ENCODE measurements around the gene TDRD10.

DNA sequence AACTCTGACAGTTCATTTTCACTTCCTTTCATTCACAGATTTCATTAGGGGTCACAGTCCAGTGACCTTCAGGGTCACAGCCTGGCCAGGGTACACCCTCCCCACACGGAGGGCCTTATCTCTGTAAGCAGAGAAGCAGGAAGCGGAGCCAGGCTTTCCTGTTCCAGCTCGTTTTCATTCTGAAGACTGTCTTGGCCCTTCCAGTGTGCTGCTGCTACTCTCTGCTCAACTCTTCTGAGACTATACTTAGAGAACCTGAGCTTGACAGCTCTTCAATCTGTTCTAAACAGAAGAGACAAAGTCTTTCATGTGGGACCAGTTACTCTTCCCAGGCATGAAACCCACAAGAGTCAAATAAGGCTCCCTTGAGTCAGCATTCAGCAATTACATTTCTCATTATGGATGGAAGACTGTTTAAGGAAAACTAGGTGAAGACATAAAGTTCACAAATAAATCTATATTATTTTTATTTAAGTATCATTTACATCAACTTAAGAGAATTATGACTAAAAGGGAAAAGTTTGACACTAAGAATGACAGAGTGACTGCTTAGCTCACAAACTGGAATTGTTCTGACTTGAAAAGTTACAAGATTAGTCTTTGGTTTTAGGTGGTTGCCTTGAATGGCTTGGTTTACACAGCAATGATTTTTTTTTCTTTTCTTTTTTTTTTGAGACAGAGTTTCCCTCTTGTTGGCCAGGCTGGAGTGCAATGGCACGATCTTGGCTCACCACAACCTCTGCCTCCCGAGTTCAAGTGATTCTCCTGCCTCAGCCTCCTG, 4.8 kb upstream of the TDRD10 start:
- TF ChIP-seq, protein P1, sequence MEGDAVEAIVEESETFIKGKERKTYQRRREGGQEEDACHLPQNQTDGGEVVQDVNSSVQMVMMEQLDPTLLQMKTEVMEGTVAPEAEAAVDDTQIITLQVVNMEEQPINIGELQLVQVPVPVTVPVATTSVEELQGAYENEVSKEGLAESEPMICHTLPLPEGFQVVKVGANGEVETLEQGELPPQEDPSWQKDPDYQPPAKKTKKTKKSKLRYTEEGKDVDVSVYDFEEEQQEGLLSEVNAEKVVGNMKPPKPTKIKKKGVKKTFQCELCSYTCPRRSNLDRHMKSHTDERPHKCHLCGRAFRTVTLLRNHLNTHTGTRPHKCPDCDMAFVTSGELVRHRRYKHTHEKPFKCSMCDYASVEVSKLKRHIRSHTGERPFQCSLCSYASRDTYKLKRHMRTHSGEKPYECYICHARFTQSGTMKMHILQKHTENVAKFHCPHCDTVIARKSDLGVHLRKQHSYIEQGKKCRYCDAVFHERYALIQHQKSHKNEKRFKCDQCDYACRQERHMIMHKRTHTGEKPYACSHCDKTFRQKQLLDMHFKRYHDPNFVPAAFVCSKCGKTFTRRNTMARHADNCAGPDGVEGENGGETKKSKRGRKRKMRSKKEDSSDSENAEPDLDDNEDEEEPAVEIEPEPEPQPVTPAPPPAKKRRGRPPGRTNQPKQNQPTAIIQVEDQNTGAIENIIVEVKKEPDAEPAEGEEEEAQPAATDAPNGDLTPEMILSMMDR (IDR thresholded peaks at IDR 0.05), result no peak
- peak in 2 of 4 donors; percentile 78 to 88 for TF ChIP-seq EP300 (IDR thresholded peaks at IDR 0.05)
- TF ChIP-seq POLR2A (IDR thresholded peaks at IDR 0.05), result peak in 1 of 4 donors; percentile 31
- peak; percentile 64 to 87 for TF ChIP-seq POLR2AphosphoS5 (IDR thresholded peaks at IDR 0.05)
